ENCODE data around the gene LY86. TPM values are rescaled to one million over a fixed set of nuclear protein-coding genes. Genes with fewer than 3 reads are reported as not detected.

The LY86 gene
- total RNA-seq, 1 experiment from 2014 or later = not detected

DNA sequence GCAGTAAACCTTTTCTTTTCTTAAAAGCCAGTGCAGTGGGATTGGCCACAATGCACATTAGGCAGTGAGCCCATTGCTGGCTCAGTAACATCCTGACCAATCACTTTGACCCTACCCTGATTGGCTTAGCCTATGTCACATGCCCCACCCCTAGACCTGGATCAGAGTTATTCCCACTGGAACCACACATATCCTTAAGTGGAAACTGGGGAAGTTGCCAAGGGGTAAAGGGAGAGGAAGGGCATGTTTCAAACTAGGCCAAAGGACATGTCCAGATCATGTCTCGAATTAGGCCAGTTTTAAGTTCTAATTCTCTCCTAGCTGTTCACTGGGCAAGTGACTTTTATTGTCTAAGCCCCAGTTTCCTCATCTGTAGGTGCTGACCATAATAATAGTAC is 69.3 kb downstream of the LY86 start (continued):
- TF ChIP-seq, protein P1, sequence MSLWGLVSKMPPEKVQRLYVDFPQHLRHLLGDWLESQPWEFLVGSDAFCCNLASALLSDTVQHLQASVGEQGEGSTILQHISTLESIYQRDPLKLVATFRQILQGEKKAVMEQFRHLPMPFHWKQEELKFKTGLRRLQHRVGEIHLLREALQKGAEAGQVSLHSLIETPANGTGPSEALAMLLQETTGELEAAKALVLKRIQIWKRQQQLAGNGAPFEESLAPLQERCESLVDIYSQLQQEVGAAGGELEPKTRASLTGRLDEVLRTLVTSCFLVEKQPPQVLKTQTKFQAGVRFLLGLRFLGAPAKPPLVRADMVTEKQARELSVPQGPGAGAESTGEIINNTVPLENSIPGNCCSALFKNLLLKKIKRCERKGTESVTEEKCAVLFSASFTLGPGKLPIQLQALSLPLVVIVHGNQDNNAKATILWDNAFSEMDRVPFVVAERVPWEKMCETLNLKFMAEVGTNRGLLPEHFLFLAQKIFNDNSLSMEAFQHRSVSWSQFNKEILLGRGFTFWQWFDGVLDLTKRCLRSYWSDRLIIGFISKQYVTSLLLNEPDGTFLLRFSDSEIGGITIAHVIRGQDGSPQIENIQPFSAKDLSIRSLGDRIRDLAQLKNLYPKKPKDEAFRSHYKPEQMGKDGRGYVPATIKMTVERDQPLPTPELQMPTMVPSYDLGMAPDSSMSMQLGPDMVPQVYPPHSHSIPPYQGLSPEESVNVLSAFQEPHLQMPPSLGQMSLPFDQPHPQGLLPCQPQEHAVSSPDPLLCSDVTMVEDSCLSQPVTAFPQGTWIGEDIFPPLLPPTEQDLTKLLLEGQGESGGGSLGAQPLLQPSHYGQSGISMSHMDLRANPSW (CRISPR knock-in tag; conservative IDR thresholded peaks at IDR 0.05; ENCODE audit: low read depth) = no peak
- TF ChIP-seq, protein P2, sequence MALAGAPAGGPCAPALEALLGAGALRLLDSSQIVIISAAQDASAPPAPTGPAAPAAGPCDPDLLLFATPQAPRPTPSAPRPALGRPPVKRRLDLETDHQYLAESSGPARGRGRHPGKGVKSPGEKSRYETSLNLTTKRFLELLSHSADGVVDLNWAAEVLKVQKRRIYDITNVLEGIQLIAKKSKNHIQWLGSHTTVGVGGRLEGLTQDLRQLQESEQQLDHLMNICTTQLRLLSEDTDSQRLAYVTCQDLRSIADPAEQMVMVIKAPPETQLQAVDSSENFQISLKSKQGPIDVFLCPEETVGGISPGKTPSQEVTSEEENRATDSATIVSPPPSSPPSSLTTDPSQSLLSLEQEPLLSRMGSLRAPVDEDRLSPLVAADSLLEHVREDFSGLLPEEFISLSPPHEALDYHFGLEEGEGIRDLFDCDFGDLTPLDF (CRISPR knock-in tag; IDR thresholded peaks at IDR 0.05) = no peak
- TF ChIP-seq TCF7 (CRISPR knock-in tag; IDR thresholded peaks at IDR 0.05; ENCODE audit: low read depth) = no peak
- no peak for TF ChIP-seq FOXP1 (CRISPR knock-in tag; IDR thresholded peaks at IDR 0.05; ENCODE audit: borderline replicate concordance)
- TF ChIP-seq EMX1 (CRISPR knock-in tag; IDR thresholded peaks at IDR 0.05) = no peak

DNA sequence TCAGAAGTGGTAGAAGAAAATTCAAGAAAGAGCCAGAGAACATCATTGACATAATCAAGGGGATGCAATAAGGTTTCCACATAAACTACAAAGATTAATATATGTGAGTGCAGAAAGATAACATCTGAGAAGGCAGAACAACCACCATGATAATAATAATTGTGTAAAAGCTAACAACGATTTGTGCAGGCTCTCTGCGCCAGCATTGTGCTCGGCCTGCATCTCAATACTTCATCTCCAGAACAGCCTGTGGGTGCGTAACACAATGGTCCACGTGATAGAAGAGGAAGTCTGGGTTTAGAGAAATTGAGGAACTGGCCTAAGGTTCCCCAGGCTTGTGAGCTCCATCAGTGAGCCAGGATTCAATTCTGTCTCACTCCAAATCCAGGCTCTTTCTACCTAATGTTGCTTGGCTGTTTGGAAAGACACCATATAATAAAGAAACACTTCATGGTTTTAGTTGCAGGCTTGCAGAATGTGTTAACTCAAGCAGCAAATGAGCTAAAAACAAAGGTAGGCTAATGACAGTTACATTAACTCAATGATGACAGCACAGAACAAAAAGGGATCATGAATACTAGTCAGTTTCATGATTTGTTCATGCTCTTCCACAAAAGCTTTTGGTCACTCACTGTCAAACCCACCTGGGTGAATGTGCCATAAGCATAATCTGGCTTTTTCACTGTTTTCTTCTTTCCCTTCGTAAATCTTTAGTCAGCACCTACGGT is 71.2 kb downstream of the LY86 start:
- no peak overlapping the region for H3K4me3 Mint-ChIP-seq
- H3K36me3 Mint-ChIP-seq = peaks cover 10% of the 10 kb centered on the region
- no peaks in the 10 kb centered on the region; the same call in 1 of the 2 replicates for H3K4me1 Mint-ChIP-seq
- no peak overlapping the region for H3K27ac Mint-ChIP-seq
- 0 out of 2 replicates have a peak, but pooled peaks cover 1% of the 10 kb centered on the region for H3K27me3 Mint-ChIP-seq (ENCODE audit: low read depth)
- ChIA-PET CTCF (interaction anchor here (1.5 kb wide), 1 partner anchor 15 kb away, joined by 4 read pairs; no protein-coding TSS in a partner anchor), POLR2A (no interaction called here)
- no peak for DNase-seq (ENCODE audit: low spot score)
- no peak for ATAC-seq
- peaks cover 17% of the 10 kb centered on the region for H3K9me3 Mint-ChIP-seq
- TF ChIP-seq PRRX2 (CRISPR knock-in tag; IDR thresholded peaks at IDR 0.05) = no peak
- TF ChIP-seq FOXK1 (CRISPR knock-in tag; IDR thresholded peaks at IDR 0.05) = no peak
- TF ChIP-seq, protein P2 (CRISPR knock-in tag; IDR thresholded peaks at IDR 0.05) = no peak
- TF ChIP-seq SOX15 (CRISPR knock-in tag; IDR thresholded peaks at IDR 0.05) = no peak
- no peak for TF ChIP-seq SP1 (CRISPR knock-in tag; conservative IDR thresholded peaks at IDR 0.05)
- TF ChIP-seq JUN (CRISPR knock-in tag; IDR thresholded peaks at IDR 0.05) = no peak
- no peak for TF ChIP-seq GTF2I (CRISPR knock-in tag; conservative IDR thresholded peaks at IDR 0.05)
- TF ChIP-seq SMAD3 (CRISPR knock-in tag; IDR thresholded peaks at IDR 0.05; ENCODE audit: borderline replicate concordance) = no peak
- TF ChIP-seq, protein P3, sequence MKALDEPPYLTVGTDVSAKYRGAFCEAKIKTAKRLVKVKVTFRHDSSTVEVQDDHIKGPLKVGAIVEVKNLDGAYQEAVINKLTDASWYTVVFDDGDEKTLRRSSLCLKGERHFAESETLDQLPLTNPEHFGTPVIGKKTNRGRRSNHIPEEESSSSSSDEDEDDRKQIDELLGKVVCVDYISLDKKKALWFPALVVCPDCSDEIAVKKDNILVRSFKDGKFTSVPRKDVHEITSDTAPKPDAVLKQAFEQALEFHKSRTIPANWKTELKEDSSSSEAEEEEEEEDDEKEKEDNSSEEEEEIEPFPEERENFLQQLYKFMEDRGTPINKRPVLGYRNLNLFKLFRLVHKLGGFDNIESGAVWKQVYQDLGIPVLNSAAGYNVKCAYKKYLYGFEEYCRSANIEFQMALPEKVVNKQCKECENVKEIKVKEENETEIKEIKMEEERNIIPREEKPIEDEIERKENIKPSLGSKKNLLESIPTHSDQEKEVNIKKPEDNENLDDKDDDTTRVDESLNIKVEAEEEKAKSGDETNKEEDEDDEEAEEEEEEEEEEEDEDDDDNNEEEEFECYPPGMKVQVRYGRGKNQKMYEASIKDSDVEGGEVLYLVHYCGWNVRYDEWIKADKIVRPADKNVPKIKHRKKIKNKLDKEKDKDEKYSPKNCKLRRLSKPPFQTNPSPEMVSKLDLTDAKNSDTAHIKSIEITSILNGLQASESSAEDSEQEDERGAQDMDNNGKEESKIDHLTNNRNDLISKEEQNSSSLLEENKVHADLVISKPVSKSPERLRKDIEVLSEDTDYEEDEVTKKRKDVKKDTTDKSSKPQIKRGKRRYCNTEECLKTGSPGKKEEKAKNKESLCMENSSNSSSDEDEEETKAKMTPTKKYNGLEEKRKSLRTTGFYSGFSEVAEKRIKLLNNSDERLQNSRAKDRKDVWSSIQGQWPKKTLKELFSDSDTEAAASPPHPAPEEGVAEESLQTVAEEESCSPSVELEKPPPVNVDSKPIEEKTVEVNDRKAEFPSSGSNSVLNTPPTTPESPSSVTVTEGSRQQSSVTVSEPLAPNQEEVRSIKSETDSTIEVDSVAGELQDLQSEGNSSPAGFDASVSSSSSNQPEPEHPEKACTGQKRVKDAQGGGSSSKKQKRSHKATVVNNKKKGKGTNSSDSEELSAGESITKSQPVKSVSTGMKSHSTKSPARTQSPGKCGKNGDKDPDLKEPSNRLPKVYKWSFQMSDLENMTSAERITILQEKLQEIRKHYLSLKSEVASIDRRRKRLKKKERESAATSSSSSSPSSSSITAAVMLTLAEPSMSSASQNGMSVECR (CRISPR knock-in tag; IDR thresholded peaks at IDR 0.05; ENCODE audit: borderline replicate concordance) = no peak
- TF ChIP-seq NR3C1 (CRISPR knock-in tag; conservative IDR thresholded peaks at IDR 0.05; ENCODE audit: low read depth) = no peak
- TF ChIP-seq ELF4 (CRISPR knock-in tag; IDR thresholded peaks at IDR 0.05; ENCODE audit: low read depth) = no peak
- no peak for TF ChIP-seq ZNF423 (CRISPR knock-in tag; IDR thresholded peaks at IDR 0.05)
- TF ChIP-seq MYBL2 (CRISPR knock-in tag; IDR thresholded peaks at IDR 0.05) = no peak
- no peak for TF ChIP-seq ZNF219 (CRISPR knock-in tag; IDR thresholded peaks at IDR 0.05; ENCODE audit: borderline replicate concordance)
- TF ChIP-seq JAZF1 (CRISPR knock-in tag; IDR thresholded peaks at IDR 0.05) = no peak

Data from WTC11 (cell line).